Mesendoderm (in vitro differentiated cells): ENCODE results near the gene SYCP3. TPM values are rescaled to one million over a fixed set of nuclear protein-coding genes. Genes with fewer than 3 reads are reported as not detected.

Experiments
- DNase-seq: peaks from one replicate; pipeline ENCODE4 v3.0.0; 2013
- H2AK5ac ChIP-seq: 2 replicates; pipeline ENCODE4 v1.6.1; 2013; ENCODE audit warnings: low read length, inconsistent platforms
- H2BK120ac ChIP-seq: 2 replicates; pipeline ENCODE4 v1.6.1; 2013; ENCODE audit warnings: low read depth, mild to moderate bottlenecking, low read length, moderate library complexity, mixed read lengths
- H2BK15ac ChIP-seq: replicated peaks from 2 replicates; pipeline ENCODE4 v1.6.1; 2013; ENCODE audit warnings: low read depth, mild to moderate bottlenecking, moderate library complexity
- H2BK5ac ChIP-seq: 2 replicates; pipeline ENCODE4 v1.6.1; 2013; ENCODE audit warnings: low read length, inconsistent platforms
- H3K18ac ChIP-seq: 2 replicates; pipeline ENCODE4 v1.6.1; 2013; ENCODE audit warnings: mild to moderate bottlenecking, low read length, mixed read lengths
- H3K23ac ChIP-seq: one replicate; pipeline ENCODE4 v1.6.1; 2013; ENCODE audit warnings: low read length
- H3K27ac ChIP-seq: 2 replicates; pipeline ENCODE4 v1.5.1; 2013; ENCODE audit warnings: low read depth, mild to moderate bottlenecking, inconsistent platforms, low read length, moderate library complexity
- H3K27me3 ChIP-seq: 2 replicates; pipeline ENCODE4 v1.6.1; 2013; ENCODE audit warnings: low read length, control low read depth, mild to moderate bottlenecking, inconsistent platforms; ENCODE audit not compliant: insufficient read depth, poor library complexity
- H3K36me3 ChIP-seq: 2 replicates; pipeline ENCODE4 v1.6.1; 2013; ENCODE audit warnings: low read length, inconsistent platforms; ENCODE audit not compliant: control insufficient read depth, insufficient read depth
- H3K4ac ChIP-seq: one replicate; pipeline ENCODE4 v1.6.1; 2013; ENCODE audit warnings: low read depth, mild to moderate bottlenecking, low read length, moderate library complexity
- H3K4me1 ChIP-seq: 2 replicates; pipeline ENCODE4 v1.6.1; 2013; ENCODE audit warnings: low read depth, low read length, inconsistent platforms; ENCODE audit not compliant: control insufficient read depth
- H3K4me2 ChIP-seq: 2 replicates; pipeline ENCODE4 v1.6.1; 2013; ENCODE audit warnings: low read length
- H3K4me3 ChIP-seq: 2 replicates; pipeline ENCODE4 v1.5.1; 2013; ENCODE audit warnings: mild to moderate bottlenecking, low read length
- H3K56ac ChIP-seq: one replicate; pipeline ENCODE4 v1.6.1; 2013; ENCODE audit warnings: low read length
- H3K79me1 ChIP-seq: 2 replicates; pipeline ENCODE4 v1.6.1; 2013; ENCODE audit warnings: low read length, inconsistent platforms
- H3K79me2 ChIP-seq: 2 replicates; pipeline ENCODE4 v1.6.1; 2013; ENCODE audit warnings: mild to moderate bottlenecking, low read length; ENCODE audit not compliant: control insufficient read depth, insufficient read depth
- H3K9ac ChIP-seq: 2 replicates; pipeline ENCODE4 v1.6.1; 2013; ENCODE audit warnings: low read length, inconsistent platforms
- H4K5ac ChIP-seq: one replicate; pipeline ENCODE4 v1.6.1; 2013; ENCODE audit warnings: low read length
- H4K8ac ChIP-seq: one replicate; pipeline ENCODE4 v1.6.1; 2013; ENCODE audit warnings: low read depth, mild to moderate bottlenecking, control low read depth, low read length, moderate library complexity
- WGBS: extraction: QIAGEN DNeasy Blood & Tissue Kit; methylation state at CpG from one replicate; pipeline ENCODE4 v1.1.7; 2013; ENCODE audit warnings: low lambda C conversion rate, missing lambda C conversion rate; ENCODE audit not compliant: insufficient coverage; ENCODE audit errors: extremely low coverage; 5-methylcytosine and 5-hydroxymethylcytosine counted together
- small RNA-seq: library from polyadenylated mRNA; stranded (forward); fragments of <200 nt; extraction: miRNeasy Mini kit (QIAGEN cat#:217004); gene quantifications from one replicate; pipeline ENCODE3, GENCODE V24; 2013; ENCODE audit not compliant: insufficient read depth

Gene SYCP3

DNA sequence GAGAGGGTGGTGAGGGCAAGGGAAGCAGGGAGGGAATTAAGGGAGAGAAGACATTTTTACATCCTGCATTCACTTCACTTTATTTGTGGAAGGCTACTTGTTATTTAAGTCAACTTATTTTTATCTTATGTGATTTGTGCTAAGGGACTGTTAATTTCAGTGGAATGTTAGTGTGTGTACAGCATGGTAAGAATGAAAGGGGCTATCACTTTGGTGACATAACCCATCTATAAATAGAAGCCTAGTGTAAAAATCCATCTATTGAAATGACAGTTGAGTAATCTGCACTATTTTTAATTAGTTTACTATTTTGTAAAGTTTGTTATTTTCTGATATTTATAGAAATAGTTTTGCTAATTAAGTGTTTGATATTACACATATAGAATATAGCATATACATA, 58.6 kb downstream of the SYCP3 start:
- no peak overlapping the region for H3K4me2 ChIP-seq

DNA sequence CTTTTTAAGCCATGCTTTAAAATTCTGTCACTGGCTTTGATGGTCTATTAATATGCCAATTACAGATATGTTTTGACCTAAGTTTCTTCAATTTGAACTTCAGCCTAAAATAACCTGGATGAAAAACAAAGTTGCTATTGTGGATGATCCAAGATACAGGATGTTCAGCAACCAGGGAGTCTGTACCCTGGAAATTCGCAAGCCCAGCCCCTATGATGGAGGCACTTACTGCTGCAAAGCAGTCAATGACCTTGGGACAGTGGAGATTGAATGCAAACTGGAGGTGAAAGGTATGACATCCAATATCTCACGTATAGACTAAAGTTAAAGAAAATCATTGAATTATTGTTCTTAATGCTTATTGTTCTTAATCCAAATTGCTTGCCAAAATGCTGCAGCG, 59.0 kb downstream of the SYCP3 start:
- no CpG with 5 or more reads among the region's 3 CpGs for WGBS
- no peak overlapping the region for H2BK5ac ChIP-seq

More for the DNA sequence above, 58.6 kb downstream of the SYCP3 start:
- no peaks in the 10 kb centered on the region for H3K27me3 ChIP-seq
- no peaks in the 10 kb centered on the region for H3K4me1 ChIP-seq
- no peak overlapping the region for H3K27ac ChIP-seq
- no peak overlapping the region for H3K9ac ChIP-seq
- no peak overlapping the region for H2AK5ac ChIP-seq
- no peak overlapping the region for H3K23ac ChIP-seq
- H2BK120ac ChIP-seq = no peak overlapping the region
- DNase-seq = no peak
- no peak overlapping the region for H3K4ac ChIP-seq
- H2BK5ac ChIP-seq = no peak overlapping the region
- H2BK15ac ChIP-seq = no peak overlapping the region
- H3K79me2 ChIP-seq = no peaks in the 10 kb centered on the region
- no peaks in the 10 kb centered on the region for H3K79me1 ChIP-seq
- H3K4me3 ChIP-seq = no peak overlapping the region
- H4K8ac ChIP-seq = no peak overlapping the region
- no peak overlapping the region for H3K18ac ChIP-seq
- H3K56ac ChIP-seq = no peak overlapping the region
- H4K5ac ChIP-seq = no peak overlapping the region
- H3K36me3 ChIP-seq = no peaks in the 10 kb centered on the region

More for the DNA sequence above, 59.0 kb downstream of the SYCP3 start:
- Histone ChIP-seq H2AK5ac (no peak overlapping the region), H3K23ac (no peak overlapping the region), H4K8ac (no peak overlapping the region), H3K27ac (no peak overlapping the region), H2BK15ac (no peak overlapping the region), H3K79me1 (no peaks in the 10 kb centered on the region), H3K36me3 (no peaks in the 10 kb centered on the region), H3K4me1 (no peaks in the 10 kb centered on the region), H3K4ac (no peak overlapping the region), H3K4me2 (no peak overlapping the region), H3K27me3 (no peaks in the 10 kb centered on the region), H3K18ac (no peak overlapping the region), H3K79me2 (no peaks in the 10 kb centered on the region), H3K9ac (no peak overlapping the region), H3K56ac (no peak overlapping the region), H3K4me3 (no peak overlapping the region), H4K5ac (no peak overlapping the region), H2BK120ac (no peak overlapping the region)
- no peak for DNase-seq

Small RNA genes lying within 50 kb of the gene (small RNA-seq; reads per million reads assigned to genes)
- gene RNA5SP368 (not detected), gene RNU6-101P (not detected), gene RNY1P16 (not detected)
